ENCODE measurements around the gene TRMT6.

DNA sequence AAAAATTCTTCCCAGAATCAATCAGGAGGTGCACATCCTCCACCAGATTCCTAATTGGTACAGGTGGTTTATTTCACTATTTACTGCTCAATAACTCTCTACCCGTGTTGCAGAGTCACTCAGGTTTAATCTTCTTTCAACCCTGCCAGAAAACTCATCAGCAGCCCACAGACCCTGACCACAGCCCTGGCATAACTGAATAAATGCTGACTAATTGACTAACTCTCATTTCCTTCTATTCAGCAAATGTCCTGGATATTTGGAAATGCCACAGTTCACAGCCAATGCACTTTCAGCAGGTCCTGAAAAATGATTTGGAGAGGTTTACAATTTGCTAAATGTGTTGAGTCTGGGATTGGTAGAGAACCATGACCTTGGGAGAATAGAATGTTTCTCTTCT, 62.3 kb downstream of the TRMT6 start:
- TF ChIP-seq POLR2A (IDR thresholded peaks at IDR 0.05) = no peak
- TF ChIP-seq, protein P1, sequence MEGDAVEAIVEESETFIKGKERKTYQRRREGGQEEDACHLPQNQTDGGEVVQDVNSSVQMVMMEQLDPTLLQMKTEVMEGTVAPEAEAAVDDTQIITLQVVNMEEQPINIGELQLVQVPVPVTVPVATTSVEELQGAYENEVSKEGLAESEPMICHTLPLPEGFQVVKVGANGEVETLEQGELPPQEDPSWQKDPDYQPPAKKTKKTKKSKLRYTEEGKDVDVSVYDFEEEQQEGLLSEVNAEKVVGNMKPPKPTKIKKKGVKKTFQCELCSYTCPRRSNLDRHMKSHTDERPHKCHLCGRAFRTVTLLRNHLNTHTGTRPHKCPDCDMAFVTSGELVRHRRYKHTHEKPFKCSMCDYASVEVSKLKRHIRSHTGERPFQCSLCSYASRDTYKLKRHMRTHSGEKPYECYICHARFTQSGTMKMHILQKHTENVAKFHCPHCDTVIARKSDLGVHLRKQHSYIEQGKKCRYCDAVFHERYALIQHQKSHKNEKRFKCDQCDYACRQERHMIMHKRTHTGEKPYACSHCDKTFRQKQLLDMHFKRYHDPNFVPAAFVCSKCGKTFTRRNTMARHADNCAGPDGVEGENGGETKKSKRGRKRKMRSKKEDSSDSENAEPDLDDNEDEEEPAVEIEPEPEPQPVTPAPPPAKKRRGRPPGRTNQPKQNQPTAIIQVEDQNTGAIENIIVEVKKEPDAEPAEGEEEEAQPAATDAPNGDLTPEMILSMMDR (IDR thresholded peaks at IDR 0.05) = no peak
